HFFc6 (cell line): ENCODE measurements around the gene PNRC2. TPM values are rescaled to one million over a fixed set of nuclear protein-coding genes. Genes with fewer than 3 reads are reported as not detected.

Experiments
- DNase-seq: peaks from one replicate; pipeline ENCODE4 v3.0.0-alpha.2; 2018
- H3K27ac Mint-ChIP-seq: 2 replicates; pipeline ENCODE4 v1.8.0; 2020; ENCODE audit warnings: mild to moderate bottlenecking, mixed read lengths
- H3K27me3 Mint-ChIP-seq: 2 replicates; pipeline ENCODE4 v1.8.0; 2021; ENCODE audit warnings: mild to moderate bottlenecking, moderate library complexity, mixed read lengths; ENCODE audit not compliant: insufficient read depth
- H3K36me3 Mint-ChIP-seq: 2 replicates; pipeline ENCODE4 v1.8.0; 2021; ENCODE audit warnings: low read depth, mixed read lengths
- H3K4me1 Mint-ChIP-seq: 2 replicates; pipeline ENCODE4 v1.8.0; 2020; ENCODE audit warnings: low read depth, mixed read lengths
- H3K4me3 Mint-ChIP-seq: 2 replicates; pipeline ENCODE4 v1.8.0; 2020; ENCODE audit warnings: mild to moderate bottlenecking, moderate library complexity, mixed read lengths
- H3K9me3 Mint-ChIP-seq: 2 replicates; pipeline ENCODE4 v1.8.0; 2020; ENCODE audit warnings: mild to moderate bottlenecking, mixed read lengths
- CTCF ChIP-seq: fragments of 200-600 bp; sonication (generic); IDR thresholded peaks from 2 replicates; pipeline ENCODE4 v1.5.0; 2021; ENCODE audit warnings: antibody characterized with exemption, mild to moderate bottlenecking
- total RNA-seq, 6 experiments: library from RNA; stranded (reverse); fragmentation: NEBNext Ultra II Directional; extraction: Animal tissue kit (Norgen Biotek cat#: 25700); gene quantifications; 2 replicates in 1 of 6; 3 replicates in 5 of 6; pipeline ENCODE4 v1.2.3, GENCODE V29; 2021

PNRC2 gene
- total RNA-seq, 6 experiments from 2014 or later: 59.5 to 76.4 (median 64.0) TPM

GRCh38 chr1:23914921-23915320 lies 44.7 kb upstream of the PNRC2 start:
- DNase-seq: no peak
- H3K4me1 Mint-ChIP-seq: 0 out of 2 replicates have a peak, but pooled peaks cover 3% of the 10 kb centered on the region
- H3K9me3 Mint-ChIP-seq: no peaks in the 10 kb centered on the region
- no peaks in the 10 kb centered on the region for H3K36me3 Mint-ChIP-seq
- no peak overlapping the region for H3K27ac Mint-ChIP-seq
- TF ChIP-seq CTCF: no peak
- no peak overlapping the region for H3K4me3 Mint-ChIP-seq
- H3K27me3 Mint-ChIP-seq: peaks cover 17% of the 10 kb centered on the region

- Mint-ChIP-seq H3K36me3 (no peaks in the 10 kb centered on the region), H3K4me1 (0 out of 2 replicates have a peak, but pooled peaks cover 5% of the 10 kb centered on the region), H3K9me3 (no peaks in the 10 kb centered on the region), H3K27ac (no peak overlapping the region), H3K27me3 (peaks cover 12% of the 10 kb centered on the region), H3K4me3 (no peak overlapping the region)
- no peak for TF ChIP-seq CTCF
- no peak for DNase-seq
Measured at GRCh38 chr1:23915466-23915865, 44.2 kb upstream of the PNRC2 start.

GRCh38 chr1:23916209-23917131 lies 43.2 kb upstream of the PNRC2 start:
- Mint-ChIP-seq H3K9me3 (no peaks in the 10 kb centered on the region), H3K4me3 (no peak overlapping the region), H3K4me1 (0 out of 2 replicates have a peak, but pooled peaks cover 5% of the 10 kb centered on the region), H3K27me3 (peaks cover 6% of the 10 kb centered on the region), H3K36me3 (no peaks in the 10 kb centered on the region), H3K27ac (no peak overlapping the region)
- peak; percentile 77 for TF ChIP-seq CTCF
- peak; percentile 53 for DNase-seq

GRCh38 chr1:23922321-23922943 lies 37.2 kb upstream of the PNRC2 start:
- no peak for DNase-seq
- Mint-ChIP-seq H3K27ac (no peak overlapping the region), H3K27me3 (peaks cover 18% of the 10 kb centered on the region), H3K36me3 (no peaks in the 10 kb centered on the region), H3K4me1 (peaks cover 5% of the 10 kb centered on the region; the same call in 1 of the 2 replicates), H3K9me3 (no peaks in the 10 kb centered on the region), H3K4me3 (no peak overlapping the region)
- no peak for TF ChIP-seq CTCF

GRCh38 chr1:23923592-23924499 lies 35.8 kb upstream of the PNRC2 start:
- no peaks in the 10 kb centered on the region for H3K36me3 Mint-ChIP-seq
- H3K4me1 Mint-ChIP-seq: peaks cover 5% of the 10 kb centered on the region; the same call in 1 of the 2 replicates
- no peak for TF ChIP-seq CTCF
- H3K9me3 Mint-ChIP-seq: no peaks in the 10 kb centered on the region
- peaks cover 18% of the 10 kb centered on the region for H3K27me3 Mint-ChIP-seq
- peak; percentile 16 for DNase-seq
- H3K27ac Mint-ChIP-seq: no peak overlapping the region
- no peak overlapping the region for H3K4me3 Mint-ChIP-seq
